ENCODE data around the gene CCNDBP1.
A peak's percentile ranks its signal among the peaks of the same experiment; 100 is the strongest.
"Not testable (repeated sequence)": the region's sequence is repeated elsewhere in the genome, so short reads cannot be mapped to it uniquely, and the experiment has no call there.

The CCNDBP1 gene, protein sequence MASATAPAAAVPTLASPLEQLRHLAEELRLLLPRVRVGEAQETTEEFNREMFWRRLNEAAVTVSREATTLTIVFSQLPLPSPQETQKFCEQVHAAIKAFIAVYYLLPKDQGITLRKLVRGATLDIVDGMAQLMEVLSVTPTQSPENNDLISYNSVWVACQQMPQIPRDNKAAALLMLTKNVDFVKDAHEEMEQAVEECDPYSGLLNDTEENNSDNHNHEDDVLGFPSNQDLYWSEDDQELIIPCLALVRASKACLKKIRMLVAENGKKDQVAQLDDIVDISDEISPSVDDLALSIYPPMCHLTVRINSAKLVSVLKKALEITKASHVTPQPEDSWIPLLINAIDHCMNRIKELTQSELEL

DNA sequence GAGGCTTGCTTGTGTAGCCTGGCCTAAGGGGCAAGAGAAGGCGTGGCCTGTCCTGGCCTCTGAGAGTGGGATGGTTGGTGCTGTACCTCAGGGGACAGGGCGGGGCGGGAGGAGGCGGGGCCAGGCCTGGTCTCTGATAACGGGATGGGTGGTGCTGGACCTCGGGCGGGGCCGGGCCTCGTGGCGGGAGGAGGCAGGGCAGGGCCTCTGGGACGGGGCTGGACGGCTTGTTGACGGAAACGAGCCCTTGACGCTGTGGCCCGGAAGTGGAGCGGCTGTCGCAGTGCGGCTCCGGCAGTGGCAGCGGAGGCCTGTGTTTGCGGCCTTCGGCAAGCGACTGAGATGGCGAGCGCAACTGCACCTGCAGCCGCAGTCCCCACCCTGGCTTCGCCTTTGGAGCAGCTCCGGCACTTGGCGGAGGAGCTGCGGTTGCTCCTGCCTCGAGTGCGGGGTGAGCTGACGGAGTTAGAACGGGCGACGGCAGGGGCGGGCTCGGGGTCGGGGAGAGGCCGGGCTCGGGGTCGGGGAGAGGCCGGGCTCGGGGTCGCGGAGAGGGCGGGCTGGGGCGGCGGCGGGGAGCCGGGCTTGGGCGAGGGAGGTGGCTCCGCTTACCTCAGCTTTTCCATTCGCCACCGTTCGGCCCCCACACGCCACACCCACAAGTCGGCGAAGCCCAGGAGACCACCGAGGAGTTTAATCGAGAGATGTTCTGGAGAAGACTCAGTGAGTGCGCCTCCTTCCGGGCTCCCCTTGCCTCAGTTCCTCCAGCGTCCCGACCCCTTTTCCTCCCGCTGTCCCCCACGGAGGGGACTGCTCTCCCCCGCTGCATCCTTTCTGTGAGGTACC lies at the start of gene CCNDBP1:
Gene CCNDBP1 (plus strand): TSS at position 247 of the 846 bp plus-strand sequence. CDS start 96 bp downstream, at position 343.
- peak; percentile 34 for DNase-seq

- no peak for DNase-seq
Observed at GRCh38 chr15:43143203-43143941, 41.8 kb upstream of the CCNDBP1 start.

GRCh38 chr15:43144512-43144911 lies 40.7 kb upstream of the CCNDBP1 start:
- DNase-seq = no peak

GRCh38 chr15:43146184-43146583 lies 39.0 kb upstream of the CCNDBP1 start:
- no peak for DNase-seq

- DNase-seq = no peak
Observed at GRCh38 chr15:43150191-43150929, 34.8 kb upstream of the CCNDBP1 start.

DNA sequence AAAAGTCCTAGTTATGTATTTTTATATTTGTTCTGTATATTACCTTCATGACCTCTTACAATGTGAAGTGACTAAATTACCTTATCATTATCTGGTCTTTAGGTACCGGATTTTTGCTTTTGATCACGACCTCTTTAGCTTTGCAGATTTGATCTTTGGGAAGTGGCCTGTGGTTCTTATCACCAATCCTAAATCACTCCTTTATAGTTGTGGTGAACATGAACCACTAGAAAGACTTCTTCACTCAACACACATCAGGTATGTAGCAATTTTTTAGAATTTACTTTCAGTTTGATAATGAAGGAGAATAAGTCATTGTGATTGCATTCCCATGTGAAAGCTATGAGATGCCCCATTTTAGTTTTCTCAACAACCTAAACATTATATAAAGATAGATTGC lies 33.5 kb upstream of the CCNDBP1 start:
- no peak for DNase-seq

GRCh38 chr15:43153269-43153668 lies 31.9 kb upstream of the CCNDBP1 start:
- DNase-seq = no peak

DNA sequence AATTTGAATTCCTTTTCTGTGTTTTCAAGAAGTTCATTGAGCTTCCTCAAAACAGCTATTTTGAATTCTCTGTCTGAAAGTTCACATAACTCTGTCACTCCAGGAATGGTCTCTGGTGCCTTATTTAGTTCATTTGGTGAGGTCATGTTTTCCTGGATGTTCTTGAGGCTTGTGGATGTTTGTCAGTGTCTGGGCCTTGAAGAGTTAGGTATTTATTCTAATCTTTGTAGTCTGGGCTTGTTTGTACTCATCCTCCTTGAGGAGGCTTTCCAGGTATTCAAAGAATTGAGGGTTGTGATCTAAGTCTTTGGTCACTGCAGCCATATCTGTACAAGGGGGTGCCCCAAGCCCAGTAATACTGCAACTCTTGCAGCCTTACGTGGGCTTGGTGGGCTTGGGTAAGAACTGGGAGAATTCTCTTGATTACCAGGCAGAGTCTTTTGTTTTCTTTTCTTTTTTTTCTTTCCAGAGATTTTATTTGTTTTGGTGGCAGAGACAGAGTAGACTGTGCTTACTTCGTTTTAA lies 19.3 kb upstream of the CCNDBP1 start:
- DNase-seq = no peak

DNA sequence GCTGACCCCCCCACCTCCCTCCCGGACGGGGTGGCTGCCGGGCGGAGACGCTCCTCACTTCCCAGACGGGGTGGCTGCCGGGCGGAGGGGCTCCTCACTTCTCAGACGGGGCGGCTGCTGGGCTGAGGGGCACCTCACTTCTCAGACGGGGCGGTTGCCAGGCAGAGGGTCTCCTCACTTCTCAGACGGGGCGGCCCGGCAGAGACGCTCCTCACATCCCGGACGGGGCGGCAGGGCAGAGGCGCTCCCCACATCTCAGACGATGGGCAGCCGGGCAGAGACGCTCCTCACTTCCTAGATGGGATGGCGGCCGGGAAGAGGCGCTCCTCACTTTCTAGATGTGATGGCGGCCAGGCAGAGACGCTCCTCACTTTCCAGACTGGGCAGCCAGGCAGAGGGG lies 17.9 kb upstream of the CCNDBP1 start:
- DNase-seq = not testable (repeated sequence)

- DNase-seq = no peak
Observed at GRCh38 chr15:43168192-43169107, 16.8 kb upstream of the CCNDBP1 start.

DNA sequence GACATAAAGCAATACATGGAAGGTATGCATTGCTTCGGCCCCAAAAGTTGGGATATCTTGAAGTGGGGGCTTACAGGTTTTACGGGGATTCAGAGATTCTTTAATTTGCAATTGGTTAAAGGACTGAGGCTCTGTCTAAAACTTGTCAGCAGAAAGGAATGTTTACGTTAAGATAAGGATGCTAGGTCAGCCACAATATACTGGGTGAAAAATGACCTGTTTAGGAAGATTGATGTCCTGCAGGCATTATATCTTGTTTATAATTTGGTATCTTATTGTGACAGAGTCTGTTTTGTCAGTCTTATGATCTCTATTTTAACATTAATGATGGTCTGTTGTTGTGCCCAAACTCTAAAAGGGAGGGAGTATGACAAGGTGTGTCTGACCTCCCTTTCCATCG lies 15.3 kb upstream of the CCNDBP1 start:
- no peak for DNase-seq

- not testable (repeated sequence) for DNase-seq
Observed at GRCh38 chr15:43175656-43176309, 9.4 kb upstream of the CCNDBP1 start.

DNA sequence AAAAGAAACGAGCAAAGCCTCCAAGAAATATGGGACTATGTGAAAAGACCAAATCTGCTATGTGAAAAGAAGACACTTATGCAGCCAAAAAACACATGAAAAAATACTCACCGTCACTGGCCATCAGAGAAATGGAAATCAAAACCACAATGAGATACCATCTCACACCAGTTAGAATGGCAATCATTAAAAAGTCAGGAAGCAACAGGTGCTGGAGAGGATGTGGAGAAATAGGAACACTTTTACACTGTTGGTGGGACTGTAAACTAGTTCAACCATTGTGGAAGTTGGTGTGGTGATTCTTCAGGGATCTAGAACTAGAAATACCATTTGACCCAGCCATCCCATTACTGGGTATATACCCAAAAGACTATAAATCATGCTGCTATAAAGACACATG lies 8.1 kb upstream of the CCNDBP1 start:
- DNase-seq = not testable (repeated sequence)

GRCh38 chr15:43183270-43183669 lies 1.9 kb upstream of the CCNDBP1 start:
- DNase-seq = no peak

GRCh38 chr15:43184407-43185124 lies 637 bp upstream of the CCNDBP1 start:
- DNase-seq = no peak

DNA sequence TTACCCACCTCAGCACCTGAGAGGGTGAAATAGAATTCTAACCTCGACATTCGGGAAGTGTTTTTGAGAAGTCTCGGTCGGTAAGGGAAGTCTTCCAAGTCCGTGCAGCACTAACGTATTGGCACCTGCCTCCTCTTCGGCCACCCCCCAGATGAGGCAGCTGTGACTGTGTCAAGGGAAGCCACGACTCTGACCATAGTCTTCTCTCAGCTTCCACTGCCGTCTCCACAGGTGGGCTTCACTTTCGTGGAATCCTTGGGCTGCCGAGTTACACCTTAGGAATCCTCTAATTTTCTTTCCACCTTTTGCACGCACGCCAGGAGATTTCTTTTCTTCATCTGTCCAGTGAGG lies 775 bp downstream of the CCNDBP1 start:
- DNase-seq = no peak

- DNase-seq = no peak
Observed at GRCh38 chr15:43187544-43188155, 2.4 kb downstream of the CCNDBP1 start.

- no peak for DNase-seq
Observed at GRCh38 chr15:43189296-43189695, 4.1 kb downstream of the CCNDBP1 start.

DNA sequence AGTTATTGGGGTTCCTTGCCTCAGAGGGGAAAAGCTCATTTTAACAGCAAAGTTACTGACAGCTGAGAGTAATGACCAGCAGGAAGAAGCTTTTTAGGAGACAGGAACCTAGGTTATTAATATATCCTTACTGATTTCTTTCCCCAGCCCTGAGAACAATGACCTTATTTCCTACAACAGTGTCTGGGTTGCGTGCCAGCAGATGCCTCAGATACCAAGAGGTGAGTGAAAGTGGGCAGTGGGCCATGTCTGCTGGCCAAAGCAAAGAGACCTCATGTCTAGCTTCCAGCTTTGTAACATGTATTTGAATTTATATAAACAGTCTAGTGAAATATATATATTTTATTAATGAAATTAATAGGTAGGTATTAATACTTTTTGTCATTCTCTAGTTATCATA lies 5.0 kb downstream of the CCNDBP1 start:
- no peak for DNase-seq

DNA sequence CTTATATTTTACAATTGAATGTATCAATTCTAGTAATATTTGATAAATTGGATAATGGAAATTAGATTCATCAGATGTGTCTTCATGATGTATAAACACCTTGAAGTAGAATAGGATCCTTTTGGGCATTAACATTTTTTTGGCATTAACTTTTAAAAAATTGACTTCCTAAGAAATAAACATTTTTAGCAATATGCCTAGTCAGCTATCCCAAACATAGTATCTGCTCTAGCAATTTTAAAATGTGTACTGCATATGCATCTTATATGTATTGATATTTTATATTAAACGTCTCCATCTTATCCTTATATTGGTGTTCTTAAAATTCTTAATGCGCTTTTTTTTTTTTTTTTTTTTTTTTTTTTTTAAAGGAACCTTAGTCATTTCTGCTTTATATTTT lies 8.5 kb downstream of the CCNDBP1 start:
- no peak for DNase-seq

All from SIG-M5 (cell line).